Osteocyte (in vitro differentiated cells): Measurements from ENCODE around the gene TSSK1B. TPM values are rescaled to one million over a fixed set of nuclear protein-coding genes. Genes with fewer than 3 reads are reported as not detected.

Experiments
- DNase-seq: peaks from one replicate; pipeline ENCODE4 v3.0.0; 2021; ENCODE audit warnings: mixed read lengths; ENCODE audit not compliant: unreplicated experiment; ENCODE audit errors: extremely low spot score
- H3K27ac Mint-ChIP-seq: one replicate; pipeline ENCODE4 v1.8.0; 2021; ENCODE audit warnings: mild to moderate bottlenecking, mixed read lengths; ENCODE audit not compliant: unreplicated experiment
- H3K27me3 Mint-ChIP-seq: one replicate; pipeline ENCODE4 v1.8.0; 2021; ENCODE audit warnings: mixed read lengths; ENCODE audit not compliant: unreplicated experiment
- H3K36me3 Mint-ChIP-seq: one replicate; pipeline ENCODE4 v1.8.0; 2021; ENCODE audit warnings: mixed read lengths; ENCODE audit not compliant: unreplicated experiment
- H3K4me1 Mint-ChIP-seq: one replicate; pipeline ENCODE4 v1.8.0; 2021; ENCODE audit warnings: mixed read lengths; ENCODE audit not compliant: unreplicated experiment
- H3K4me3 Mint-ChIP-seq: one replicate; pipeline ENCODE4 v1.8.0; 2021; ENCODE audit warnings: mild to moderate bottlenecking, moderate library complexity, mixed read lengths; ENCODE audit not compliant: unreplicated experiment
- H3K9me3 Mint-ChIP-seq: one replicate; pipeline ENCODE4 v1.8.0; 2021; ENCODE audit warnings: mixed read lengths; ENCODE audit not compliant: unreplicated experiment
- total RNA-seq: library from RNA; stranded (reverse); gene quantifications from 2 replicates; pipeline ENCODE4 v1.2.1, GENCODE V29; 2021
- TF ChIP-seq, protein P1 (sequence below): fragments of 200-600 bp; sonication (generic); IDR thresholded peaks from 2 replicates; pipeline ENCODE4 v1.5.0; 2021; ENCODE audit warnings: antibody characterized with exemption, mild to moderate bottlenecking, moderate library complexity

Gene TSSK1B
- total RNA-seq, 1 donor from 2014 or later = 0.21 TPM

DNA sequence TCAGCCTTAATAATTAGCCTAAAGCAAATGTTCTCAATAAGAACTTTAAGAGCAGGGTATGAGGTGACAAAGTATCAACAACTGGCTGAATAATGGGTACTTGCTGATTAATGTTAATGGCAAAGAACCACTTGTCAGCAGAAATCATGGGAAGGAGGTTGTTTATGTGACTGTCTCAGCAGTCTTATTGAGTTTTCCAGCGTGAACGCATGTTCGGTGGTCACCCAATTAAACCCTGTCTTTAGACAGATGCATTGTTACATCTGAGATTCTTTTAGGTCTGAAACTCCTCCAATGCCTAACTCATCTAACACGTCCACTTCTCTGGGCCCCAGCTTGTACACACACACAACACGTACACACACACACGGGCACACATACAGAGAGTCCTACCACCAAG lies 18.2 kb upstream of the TSSK1B start:
- H3K27me3 Mint-ChIP-seq = no peaks in the 10 kb centered on the region
- H3K36me3 Mint-ChIP-seq = no peaks in the 10 kb centered on the region
- H3K4me1 Mint-ChIP-seq = peaks cover 17% of the 10 kb centered on the region
- TF ChIP-seq, protein P1, sequence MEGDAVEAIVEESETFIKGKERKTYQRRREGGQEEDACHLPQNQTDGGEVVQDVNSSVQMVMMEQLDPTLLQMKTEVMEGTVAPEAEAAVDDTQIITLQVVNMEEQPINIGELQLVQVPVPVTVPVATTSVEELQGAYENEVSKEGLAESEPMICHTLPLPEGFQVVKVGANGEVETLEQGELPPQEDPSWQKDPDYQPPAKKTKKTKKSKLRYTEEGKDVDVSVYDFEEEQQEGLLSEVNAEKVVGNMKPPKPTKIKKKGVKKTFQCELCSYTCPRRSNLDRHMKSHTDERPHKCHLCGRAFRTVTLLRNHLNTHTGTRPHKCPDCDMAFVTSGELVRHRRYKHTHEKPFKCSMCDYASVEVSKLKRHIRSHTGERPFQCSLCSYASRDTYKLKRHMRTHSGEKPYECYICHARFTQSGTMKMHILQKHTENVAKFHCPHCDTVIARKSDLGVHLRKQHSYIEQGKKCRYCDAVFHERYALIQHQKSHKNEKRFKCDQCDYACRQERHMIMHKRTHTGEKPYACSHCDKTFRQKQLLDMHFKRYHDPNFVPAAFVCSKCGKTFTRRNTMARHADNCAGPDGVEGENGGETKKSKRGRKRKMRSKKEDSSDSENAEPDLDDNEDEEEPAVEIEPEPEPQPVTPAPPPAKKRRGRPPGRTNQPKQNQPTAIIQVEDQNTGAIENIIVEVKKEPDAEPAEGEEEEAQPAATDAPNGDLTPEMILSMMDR = no peak
- DNase-seq = no peak
- H3K9me3 Mint-ChIP-seq = no peaks in the 10 kb centered on the region
- H3K27ac Mint-ChIP-seq = no peak overlapping the region
- H3K4me3 Mint-ChIP-seq = no peak overlapping the region

DNA sequence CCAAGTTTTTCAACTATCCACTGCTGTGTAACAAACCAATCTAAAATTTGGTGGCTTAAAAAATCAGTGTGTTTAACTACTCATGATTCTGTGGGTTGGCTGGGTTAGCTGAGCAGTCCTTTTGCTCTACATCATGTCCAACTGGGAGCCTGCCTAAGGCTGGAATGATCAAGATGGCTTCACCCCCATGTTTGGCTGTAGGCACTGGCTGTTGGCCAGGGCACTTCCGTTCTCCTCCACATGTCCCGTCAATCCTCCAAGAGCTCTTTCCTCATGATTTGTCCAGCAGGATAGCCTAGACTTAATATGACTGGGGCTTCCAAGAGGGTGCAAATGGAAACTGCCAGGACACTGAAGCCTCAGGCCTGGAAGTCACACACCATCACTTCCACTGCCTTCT lies 17.0 kb upstream of the TSSK1B start:
- TF ChIP-seq, protein P1 = no peak
- no peak for DNase-seq
- no peaks in the 10 kb centered on the region for H3K9me3 Mint-ChIP-seq
- H3K4me3 Mint-ChIP-seq = no peak overlapping the region
- peaks cover 17% of the 10 kb centered on the region for H3K4me1 Mint-ChIP-seq
- H3K27ac Mint-ChIP-seq = no peak overlapping the region
- H3K27me3 Mint-ChIP-seq = no peaks in the 10 kb centered on the region
- H3K36me3 Mint-ChIP-seq = no peaks in the 10 kb centered on the region

DNA sequence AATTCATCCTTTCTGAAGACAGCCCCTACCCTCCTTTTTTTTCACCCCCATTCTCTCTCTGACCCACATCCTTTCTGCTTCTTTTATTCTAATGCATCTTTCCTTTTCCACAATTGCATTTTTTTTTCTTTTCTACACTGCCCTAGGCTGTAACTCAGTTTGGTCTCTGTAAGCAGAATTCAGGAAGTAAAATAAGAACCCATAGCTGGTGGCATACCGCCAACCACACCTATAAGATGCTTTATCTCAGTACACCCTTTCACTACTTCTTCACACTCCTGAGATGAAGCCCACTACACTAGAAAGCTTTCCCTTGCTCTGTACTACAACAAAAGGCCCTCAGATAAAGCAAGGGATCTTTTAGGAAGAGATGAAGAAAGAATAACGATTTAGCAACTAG lies 16.1 kb upstream of the TSSK1B start:
- Mint-ChIP-seq H3K4me3 (no peak overlapping the region), H3K36me3 (no peaks in the 10 kb centered on the region), H3K27me3 (no peaks in the 10 kb centered on the region), H3K27ac (peak overlapping the region; percentile 43), H3K4me1 (peaks cover 17% of the 10 kb centered on the region), H3K9me3 (no peaks in the 10 kb centered on the region)
- no peak for DNase-seq
- TF ChIP-seq, protein P1 = no peak

DNA sequence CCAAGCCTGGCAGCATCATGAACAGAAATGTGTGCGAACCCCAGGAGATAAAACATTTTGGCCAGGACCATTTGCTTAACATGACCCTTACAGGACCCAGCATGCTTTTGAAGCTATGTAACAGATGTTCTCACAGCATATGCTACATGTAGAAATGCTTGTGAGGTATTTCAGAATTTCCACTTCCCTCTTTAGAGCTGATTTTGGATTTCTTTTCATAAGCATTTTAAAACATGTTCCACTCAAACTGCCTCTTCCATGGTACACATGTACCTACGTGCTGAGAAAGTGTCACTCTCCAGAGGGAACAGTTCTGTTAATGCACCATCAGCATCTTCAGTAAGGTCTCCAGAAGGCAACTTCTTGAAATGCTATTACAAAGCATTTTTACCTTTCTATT lies 15.7 kb upstream of the TSSK1B start:
- H3K36me3 Mint-ChIP-seq = no peaks in the 10 kb centered on the region
- no peak for DNase-seq
- H3K4me1 Mint-ChIP-seq = peaks cover 17% of the 10 kb centered on the region
- H3K9me3 Mint-ChIP-seq = peaks cover 3% of the 10 kb centered on the region
- TF ChIP-seq, protein P1 = no peak
- no peak overlapping the region for H3K4me3 Mint-ChIP-seq
- H3K27ac Mint-ChIP-seq = peak overlapping the region; percentile 43
- no peaks in the 10 kb centered on the region for H3K27me3 Mint-ChIP-seq

DNA sequence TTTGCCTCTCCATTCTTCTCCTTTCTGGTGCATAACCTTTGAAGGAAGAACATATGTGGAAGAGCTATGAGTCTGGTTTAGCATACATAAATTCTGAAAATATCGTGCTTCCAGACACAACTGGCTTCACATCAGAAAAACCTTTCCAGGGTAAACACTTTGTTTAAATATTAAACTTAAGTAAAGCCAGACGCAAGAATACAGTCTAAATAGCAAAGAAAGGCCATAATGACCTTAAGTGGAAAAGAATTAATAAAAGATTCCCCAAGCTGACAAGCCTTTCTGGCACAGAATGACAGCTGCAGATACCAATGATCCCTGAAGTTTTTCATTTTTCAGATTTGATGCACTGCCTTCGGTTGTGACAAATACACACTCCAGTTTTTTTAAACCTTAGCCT lies 13.5 kb upstream of the TSSK1B start:
- no peak overlapping the region for H3K4me3 Mint-ChIP-seq
- DNase-seq = no peak
- TF ChIP-seq, protein P1 = no peak
- peaks cover 14% of the 10 kb centered on the region for H3K4me1 Mint-ChIP-seq
- H3K9me3 Mint-ChIP-seq = peaks cover 16% of the 10 kb centered on the region
- peaks cover 6% of the 10 kb centered on the region for H3K36me3 Mint-ChIP-seq
- no peaks in the 10 kb centered on the region for H3K27me3 Mint-ChIP-seq
- no peak overlapping the region for H3K27ac Mint-ChIP-seq
